Muscle layer of colon (tissue), 2 donors: Measurements from ENCODE around the gene OXA1L.
A peak's percentile ranks its signal among the peaks of the same experiment; 100 is the strongest.
"Not testable (repeated sequence)": the region's sequence is repeated elsewhere in the genome, so short reads cannot be mapped to it uniquely, and the experiment has no call there.

ENCODE experiments used
- H3K27ac ChIP-seq: one replicate; pipeline ENCODE4 v1.7.0; 2013; ENCODE audit warnings: low read depth, mild to moderate bottlenecking, low read length, moderate library complexity
- H3K27me3 ChIP-seq, 2 donors: one replicate each; pipeline ENCODE4 v1.7.0; 2013; ENCODE audit warnings: low read length in 2 of 2, mild to moderate bottlenecking in 2 of 2; ENCODE audit not compliant: insufficient read depth in 2 of 2, control insufficient read depth in 1 of 2
- H3K36me3 ChIP-seq: one replicate; pipeline ENCODE4 v1.7.0; 2013; ENCODE audit warnings: mild to moderate bottlenecking, low read length; ENCODE audit not compliant: insufficient read depth
- H3K4me1 ChIP-seq: one replicate; pipeline ENCODE4 v1.7.0; 2013; ENCODE audit warnings: mild to moderate bottlenecking, low read length; ENCODE audit not compliant: insufficient read depth
- H3K4me3 ChIP-seq, 2 donors: one replicate each; pipeline ENCODE4 v1.7.0; 2013; ENCODE audit warnings: low read length in 2 of 2, low read depth in 1 of 2, mild to moderate bottlenecking in 1 of 2, moderate library complexity in 1 of 2
- H3K9ac ChIP-seq: one replicate; pipeline ENCODE4 v1.7.0; 2013; ENCODE audit warnings: low read length
- H3K9me3 ChIP-seq: one replicate; pipeline ENCODE4 v1.7.0; 2013; ENCODE audit warnings: mild to moderate bottlenecking, low read length
- donor health status: abdominal sarcoma.
- donor health status: Adenocarcinoma of cecum.

Gene OXA1L

DNA sequence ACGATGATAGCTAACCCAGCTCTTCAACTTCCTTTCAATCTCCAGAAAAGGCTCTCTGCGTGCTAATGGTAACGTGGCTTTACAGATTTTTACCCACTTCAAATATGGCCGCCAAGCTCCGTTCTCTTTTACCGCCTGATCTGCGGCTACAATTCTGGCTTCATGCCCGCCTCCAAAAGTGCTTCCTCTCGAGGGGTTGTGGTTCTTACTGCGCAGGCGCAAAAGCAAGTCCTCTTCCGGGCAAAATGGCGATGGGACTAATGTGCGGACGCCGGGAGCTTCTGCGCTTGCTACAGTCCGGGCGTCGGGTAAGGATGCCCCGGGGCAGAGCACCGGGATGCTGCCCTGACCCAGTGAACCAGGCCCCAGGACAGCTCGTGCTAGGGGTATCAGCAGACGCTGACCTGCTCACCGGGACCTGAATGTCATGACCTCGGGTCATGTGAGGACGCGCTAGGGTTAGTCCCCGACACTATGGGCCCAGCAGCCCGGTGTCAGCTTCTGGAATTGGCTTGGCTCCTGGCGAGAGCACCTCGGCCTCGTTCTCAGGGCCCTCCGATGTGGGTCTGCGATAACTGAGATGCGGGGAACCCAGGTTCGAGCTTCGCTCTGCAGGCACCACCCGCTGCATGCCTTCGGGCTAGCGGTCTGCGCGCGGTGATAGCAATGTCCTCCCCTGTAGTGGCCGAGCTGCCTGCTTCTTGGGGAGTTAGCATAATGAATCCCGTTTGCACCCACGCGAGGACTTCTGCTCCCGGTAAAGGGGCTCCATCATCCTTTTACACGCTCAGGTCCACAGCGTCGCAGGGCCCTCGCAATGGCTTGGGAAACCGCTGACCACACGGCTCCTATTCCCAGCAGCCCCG lies at the start of gene OXA1L:
Gene OXA1L (plus strand): TSS at position 232 of the 866 bp plus-strand sequence. CDS start 14 bp downstream, at position 246.
- Histone ChIP-seq H3K27me3 (no peaks in the 10 kb centered on the region), H3K9me3 (no peaks in the 10 kb centered on the region), H3K36me3 (peaks cover 36% of the 10 kb centered on the region), H3K27ac (peak within 1 kb of the TSS; percentile 74), H3K4me1 (peaks cover 14% of the 10 kb centered on the region), H3K4me3 (peak within 1 kb of the TSS; percentile 75 to 90), H3K9ac (peak within 1 kb of the TSS; percentile 66)

DNA sequence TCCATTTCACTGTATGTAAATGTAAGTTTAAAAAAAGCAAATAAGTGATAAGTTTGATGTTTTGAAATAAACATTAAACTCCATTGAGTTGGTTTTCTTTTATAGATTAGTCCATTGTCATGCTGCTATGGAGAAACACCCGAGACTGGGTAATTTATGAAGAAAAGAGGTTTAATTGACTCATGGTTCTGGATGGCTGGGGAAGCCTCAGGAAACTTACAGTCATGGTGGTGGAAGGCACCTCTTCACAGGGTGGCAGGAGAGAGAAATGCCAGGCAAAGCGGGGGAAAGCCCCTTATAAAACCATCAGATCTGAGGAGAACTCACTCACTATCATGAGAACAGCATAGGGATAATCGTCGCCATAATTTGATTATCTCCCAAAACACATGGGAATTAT lies 48.4 kb upstream of the OXA1L start:
- Histone ChIP-seq H3K27ac (no peak overlapping the region), H3K27me3 (no peaks in the 10 kb centered on the region), H3K36me3 (no peaks in the 10 kb centered on the region), H3K4me3 (no peak overlapping the region), H3K9ac (no peak overlapping the region), H3K9me3 (no peaks in the 10 kb centered on the region), H3K4me1 (no peaks in the 10 kb centered on the region)

DNA sequence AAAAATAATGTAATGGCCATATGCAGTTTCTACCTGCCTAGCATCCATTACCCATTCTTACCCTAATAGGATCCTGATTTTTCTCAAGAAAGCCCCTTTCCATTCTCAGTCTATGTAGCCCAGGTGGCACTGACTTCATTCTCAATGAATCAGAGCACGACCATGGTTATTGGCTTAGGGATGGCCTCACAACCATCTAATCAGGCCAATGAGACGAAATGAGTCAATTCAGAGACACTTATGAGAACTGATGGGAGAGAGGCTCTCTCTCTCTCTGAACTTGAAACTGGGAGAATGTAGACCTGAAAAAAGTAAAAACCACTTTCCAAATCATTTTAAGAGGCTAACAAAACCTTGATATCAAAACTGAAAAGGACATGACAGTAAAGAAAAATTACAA lies 45.3 kb upstream of the OXA1L start:
- no peaks in the 10 kb centered on the region for H3K27me3 ChIP-seq
- H3K4me3 ChIP-seq, result no peak overlapping the region
- no peaks in the 10 kb centered on the region for H3K4me1 ChIP-seq
- H3K27ac ChIP-seq, result no peak overlapping the region
- no peak overlapping the region for H3K9ac ChIP-seq
- no peaks in the 10 kb centered on the region for H3K9me3 ChIP-seq
- no peaks in the 10 kb centered on the region for H3K36me3 ChIP-seq

DNA sequence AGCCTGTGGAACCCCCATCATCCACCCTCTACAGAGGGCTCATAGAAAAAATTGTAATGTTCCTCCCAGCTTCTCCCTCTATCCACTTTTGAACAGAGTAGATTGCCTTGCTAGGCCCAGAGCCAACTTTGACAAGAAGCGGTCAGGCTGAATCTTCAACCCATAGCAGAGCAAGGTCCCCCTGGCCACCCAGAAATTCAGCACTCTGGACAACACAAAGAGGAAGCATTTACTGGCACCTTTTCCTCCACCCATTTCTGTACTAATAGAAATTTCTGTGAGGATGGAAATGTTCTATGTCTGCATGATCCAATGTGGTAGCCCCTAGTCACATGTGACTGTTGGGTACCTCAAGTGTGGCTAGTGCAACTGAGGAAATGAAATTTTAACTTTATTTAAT lies 42.7 kb upstream of the OXA1L start:
- H3K27ac ChIP-seq, result no peak overlapping the region
- H3K4me3 ChIP-seq, result no peak overlapping the region

DNA sequence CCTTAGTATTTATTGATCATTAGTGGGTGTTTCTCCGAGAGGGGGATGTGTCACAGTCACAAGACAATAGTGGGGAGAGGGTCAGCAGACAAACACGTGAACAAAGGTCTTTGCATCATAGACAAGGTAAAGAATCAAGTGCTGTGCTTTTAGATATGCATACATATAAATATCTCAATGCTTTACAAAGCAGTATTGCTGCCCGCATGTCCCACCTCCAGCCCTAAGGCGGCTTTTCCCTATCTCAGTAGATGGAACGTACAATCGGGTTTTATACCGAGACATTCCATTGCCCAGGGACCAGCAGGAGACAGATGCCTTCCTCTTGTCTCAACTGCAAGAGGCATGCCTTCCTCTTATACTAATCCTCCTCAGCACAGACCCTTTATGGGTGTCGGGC lies 41.6 kb upstream of the OXA1L start:
- H3K9ac ChIP-seq, H3K36me3 ChIP-seq, H3K9me3 ChIP-seq, H3K4me1 ChIP-seq, H3K27ac ChIP-seq, H3K4me3 ChIP-seq, H3K27me3 ChIP-seq: not testable (repeated sequence)

More for the DNA sequence above, 42.7 kb upstream of the OXA1L start:
- Histone ChIP-seq H3K36me3 (no peaks in the 10 kb centered on the region), H3K27me3 (no peaks in the 10 kb centered on the region), H3K9ac (no peak overlapping the region), H3K9me3 (no peaks in the 10 kb centered on the region), H3K4me1 (no peaks in the 10 kb centered on the region)

DNA sequence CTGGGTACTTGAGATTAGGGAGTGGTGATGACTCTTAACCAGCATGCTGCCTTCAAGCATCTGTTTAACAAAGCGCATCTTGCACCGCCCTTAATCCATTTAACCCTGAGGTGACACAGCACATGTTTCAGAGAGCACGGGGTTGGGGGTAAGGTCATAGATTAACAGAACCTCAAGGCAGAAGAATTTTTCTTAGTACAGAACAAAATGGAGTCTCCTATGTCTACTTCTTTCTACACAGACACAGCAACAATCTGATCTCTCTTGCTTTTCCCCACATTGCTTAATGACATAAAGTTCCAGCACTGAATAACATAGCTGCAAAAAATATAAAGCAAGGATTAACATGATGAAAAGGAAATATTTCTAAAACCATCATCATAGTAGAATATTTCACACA lies 41.1 kb upstream of the OXA1L start:
- H3K4me1 ChIP-seq, H3K27ac ChIP-seq, H3K4me3 ChIP-seq, H3K9me3 ChIP-seq, H3K27me3 ChIP-seq, H3K9ac ChIP-seq, H3K36me3 ChIP-seq: not testable (repeated sequence)

DNA sequence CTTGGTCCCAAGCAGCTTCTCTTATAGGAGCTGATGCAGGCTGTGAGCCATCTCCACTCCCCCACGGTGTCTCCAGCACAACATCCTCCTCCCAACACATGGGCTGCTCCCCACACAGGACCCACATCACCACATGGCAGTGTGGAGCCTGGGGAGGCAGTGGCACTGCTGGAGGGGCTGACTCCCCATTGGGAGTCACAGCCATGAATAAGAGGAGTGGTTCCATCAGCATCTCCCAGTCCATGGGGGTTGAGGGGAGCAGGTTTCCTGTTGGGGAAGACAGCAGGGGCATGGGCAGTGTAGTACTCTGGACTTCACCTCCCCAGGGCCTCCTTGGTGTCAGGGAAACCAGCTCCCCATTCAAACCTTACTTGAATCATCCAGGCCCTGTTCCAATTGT lies 40.5 kb upstream of the OXA1L start:
- no peak overlapping the region for H3K27ac ChIP-seq
- H3K36me3 ChIP-seq, result no peaks in the 10 kb centered on the region
- H3K9ac ChIP-seq, result no peak overlapping the region
- no peaks in the 10 kb centered on the region for H3K27me3 ChIP-seq
- H3K9me3 ChIP-seq, result no peaks in the 10 kb centered on the region
- no peak overlapping the region for H3K4me3 ChIP-seq
- no peaks in the 10 kb centered on the region for H3K4me1 ChIP-seq

DNA sequence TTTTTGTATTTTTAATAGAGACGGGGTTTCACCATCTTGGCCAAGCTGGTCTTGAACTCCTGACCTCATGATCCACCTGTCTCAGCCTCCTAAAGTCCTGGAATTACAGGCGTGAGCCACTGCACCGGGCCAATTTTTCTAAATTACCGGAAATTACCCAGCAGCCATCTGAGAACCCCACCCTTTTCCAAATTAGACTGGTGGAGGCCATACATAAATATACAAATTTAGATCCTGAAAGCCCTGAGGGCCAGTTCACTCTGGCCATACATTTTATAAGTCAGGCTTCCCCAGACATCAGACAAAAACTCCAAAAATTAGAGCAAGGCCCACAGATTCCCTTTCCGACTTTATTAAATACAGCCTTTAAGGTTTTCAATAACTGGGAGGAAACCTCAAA lies 34.4 kb upstream of the OXA1L start:
- not testable (repeated sequence) for H3K4me3 ChIP-seq, H3K4me1 ChIP-seq, H3K36me3 ChIP-seq, H3K9me3 ChIP-seq, H3K27me3 ChIP-seq, H3K27ac ChIP-seq, H3K9ac ChIP-seq

DNA sequence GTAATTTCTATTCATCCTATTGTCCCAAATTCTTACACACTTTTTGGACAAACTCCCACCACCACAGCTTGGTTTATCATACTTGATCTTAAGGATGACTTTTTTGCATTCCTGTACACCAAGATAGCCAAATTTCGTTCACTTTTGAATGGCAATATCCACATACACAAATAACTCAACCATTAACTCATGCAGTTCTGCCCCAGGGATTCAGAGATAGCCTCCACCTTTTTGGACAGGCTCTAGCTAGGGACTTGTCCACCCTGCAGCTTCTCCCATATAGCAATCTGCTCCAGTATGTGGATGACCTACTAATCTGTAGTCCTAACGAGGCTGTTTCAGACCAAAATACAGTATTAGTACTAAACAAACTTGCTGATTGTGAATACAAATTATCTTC lies 32.7 kb upstream of the OXA1L start:
- Histone ChIP-seq H3K27me3 (no peaks in the 10 kb centered on the region), H3K4me1 (no peaks in the 10 kb centered on the region), H3K9ac (no peak overlapping the region), H3K4me3 (no peak overlapping the region), H3K27ac (no peak overlapping the region), H3K36me3 (no peaks in the 10 kb centered on the region), H3K9me3 (no peaks in the 10 kb centered on the region)

DNA sequence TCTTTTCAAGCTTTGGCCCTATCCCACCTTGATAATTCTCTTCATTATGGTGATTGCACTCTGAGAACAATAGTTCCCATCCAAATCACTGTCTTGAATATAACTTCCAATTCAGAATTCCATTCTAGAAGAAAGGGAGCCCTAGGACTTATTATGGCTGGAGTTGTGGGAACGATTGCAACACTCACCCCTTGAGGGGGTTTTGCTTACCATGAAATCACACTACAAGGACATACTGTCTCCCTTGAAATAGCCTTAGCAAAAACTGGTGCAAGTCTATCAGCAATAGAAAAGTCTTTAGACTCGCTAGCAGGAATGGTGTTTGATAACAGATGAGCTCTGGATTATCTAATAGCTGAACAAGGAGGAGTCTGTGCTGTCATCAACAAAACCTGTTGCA lies 31.4 kb upstream of the OXA1L start:
- no peak overlapping the region for H3K4me3 ChIP-seq
- H3K4me1 ChIP-seq, result no peaks in the 10 kb centered on the region
- H3K27me3 ChIP-seq, result no peaks in the 10 kb centered on the region
- no peaks in the 10 kb centered on the region for H3K9me3 ChIP-seq
- no peak overlapping the region for H3K9ac ChIP-seq
- no peak overlapping the region for H3K27ac ChIP-seq
- H3K36me3 ChIP-seq, result no peaks in the 10 kb centered on the region

DNA sequence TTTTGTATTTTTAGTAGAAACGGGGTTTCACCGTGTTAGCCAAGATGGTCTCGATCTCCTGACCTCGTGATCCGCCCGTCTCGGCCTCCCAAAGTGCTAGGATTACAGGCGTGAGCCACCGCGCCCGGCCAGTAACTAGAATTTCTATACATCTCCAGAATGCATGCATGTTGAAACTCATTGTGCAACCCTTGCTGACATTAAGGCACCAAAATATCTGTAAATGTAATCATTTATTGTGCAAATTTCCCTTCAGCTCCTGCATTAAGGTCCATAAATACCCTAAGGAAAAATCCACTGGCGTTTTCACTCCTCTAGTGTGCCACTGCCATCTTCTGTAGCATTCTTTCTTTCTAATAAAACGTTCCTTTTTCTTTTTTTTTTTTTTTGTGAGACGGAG lies 30.1 kb upstream of the OXA1L start:
- not testable (repeated sequence) for H3K4me1 ChIP-seq, H3K27ac ChIP-seq, H3K4me3 ChIP-seq, H3K36me3 ChIP-seq, H3K9ac ChIP-seq, H3K27me3 ChIP-seq, H3K9me3 ChIP-seq

DNA sequence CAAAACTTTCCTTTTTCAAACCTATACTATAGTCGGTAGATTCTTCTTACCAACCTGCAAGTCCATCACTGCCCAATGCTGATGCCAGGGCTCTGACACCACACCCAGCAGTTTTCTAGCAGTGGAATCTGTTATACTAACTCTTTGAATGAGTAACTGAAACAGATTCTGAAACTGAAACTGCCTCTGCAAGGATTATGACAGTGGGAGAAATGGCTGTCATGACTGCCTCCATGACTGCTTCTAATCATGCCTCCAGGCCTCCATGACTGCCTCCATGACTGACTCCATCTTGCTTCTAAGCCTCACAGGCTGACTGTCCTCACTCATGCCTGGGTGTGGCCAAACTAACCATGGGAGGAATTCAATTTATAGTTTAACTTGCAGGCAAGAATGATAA lies 29.4 kb upstream of the OXA1L start:
- no peaks in the 10 kb centered on the region for H3K27me3 ChIP-seq
- no peak overlapping the region for H3K4me3 ChIP-seq
- no peak overlapping the region for H3K9ac ChIP-seq
- H3K36me3 ChIP-seq, result no peaks in the 10 kb centered on the region
- H3K9me3 ChIP-seq, result no peaks in the 10 kb centered on the region
- H3K4me1 ChIP-seq, result no peaks in the 10 kb centered on the region
- H3K27ac ChIP-seq, result no peak overlapping the region
